GM21529 (cell line): ENCODE results near the gene ADAM11.
"Not testable (repeated sequence)": the region's sequence is repeated elsewhere in the genome, so short reads cannot be mapped to it uniquely, and the experiment has no call there.

Experiments used
- ATAC-seq: cut with Tn5 transposase; IDR thresholded peaks from one replicate; pipeline ENCODE4 v1.9.1; 2021; ENCODE audit not compliant: unreplicated experiment

The ADAM11 gene, protein sequence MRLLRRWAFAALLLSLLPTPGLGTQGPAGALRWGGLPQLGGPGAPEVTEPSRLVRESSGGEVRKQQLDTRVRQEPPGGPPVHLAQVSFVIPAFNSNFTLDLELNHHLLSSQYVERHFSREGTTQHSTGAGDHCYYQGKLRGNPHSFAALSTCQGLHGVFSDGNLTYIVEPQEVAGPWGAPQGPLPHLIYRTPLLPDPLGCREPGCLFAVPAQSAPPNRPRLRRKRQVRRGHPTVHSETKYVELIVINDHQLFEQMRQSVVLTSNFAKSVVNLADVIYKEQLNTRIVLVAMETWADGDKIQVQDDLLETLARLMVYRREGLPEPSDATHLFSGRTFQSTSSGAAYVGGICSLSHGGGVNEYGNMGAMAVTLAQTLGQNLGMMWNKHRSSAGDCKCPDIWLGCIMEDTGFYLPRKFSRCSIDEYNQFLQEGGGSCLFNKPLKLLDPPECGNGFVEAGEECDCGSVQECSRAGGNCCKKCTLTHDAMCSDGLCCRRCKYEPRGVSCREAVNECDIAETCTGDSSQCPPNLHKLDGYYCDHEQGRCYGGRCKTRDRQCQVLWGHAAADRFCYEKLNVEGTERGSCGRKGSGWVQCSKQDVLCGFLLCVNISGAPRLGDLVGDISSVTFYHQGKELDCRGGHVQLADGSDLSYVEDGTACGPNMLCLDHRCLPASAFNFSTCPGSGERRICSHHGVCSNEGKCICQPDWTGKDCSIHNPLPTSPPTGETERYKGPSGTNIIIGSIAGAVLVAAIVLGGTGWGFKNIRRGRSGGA

DNA sequence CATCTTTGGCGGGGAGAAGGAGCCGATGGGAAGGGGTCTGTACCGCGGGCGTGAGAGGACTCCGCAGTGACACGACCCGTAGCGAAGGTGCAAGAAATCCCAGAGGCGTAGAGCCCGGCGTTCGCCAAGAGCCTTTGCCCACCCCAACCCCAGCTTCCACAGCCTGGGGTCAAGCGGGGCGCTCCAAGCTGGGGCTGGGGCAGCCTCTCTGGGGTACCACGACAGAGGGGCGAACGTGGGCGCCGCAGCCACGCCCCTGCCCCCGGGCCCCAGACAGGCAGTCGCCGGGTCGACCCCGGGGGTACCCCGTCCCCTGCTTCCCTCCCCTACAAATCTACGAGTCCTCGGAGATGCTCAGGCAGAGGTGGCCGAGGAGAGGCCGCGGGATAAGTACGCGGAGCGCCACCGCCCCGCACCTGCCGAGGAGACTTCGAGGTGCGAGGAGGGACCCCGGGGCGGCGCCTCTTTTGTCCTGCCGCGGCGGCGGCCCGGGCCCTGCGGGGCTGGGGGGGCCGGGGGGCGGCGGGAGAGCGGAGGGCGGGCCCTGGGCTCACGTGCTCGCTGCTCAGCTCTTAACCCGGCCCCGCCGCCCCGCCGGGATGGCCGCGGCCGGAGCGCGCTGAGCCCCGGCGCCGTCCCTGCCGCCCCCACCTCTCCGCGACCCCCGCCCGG is at the start of gene ADAM11:
TSS of gene ADAM11 (plus strand) at position 575 of the 672 bp plus-strand sequence. CDS start 212 bp downstream, outside the sequence.
- no peak for ATAC-seq

DNA sequence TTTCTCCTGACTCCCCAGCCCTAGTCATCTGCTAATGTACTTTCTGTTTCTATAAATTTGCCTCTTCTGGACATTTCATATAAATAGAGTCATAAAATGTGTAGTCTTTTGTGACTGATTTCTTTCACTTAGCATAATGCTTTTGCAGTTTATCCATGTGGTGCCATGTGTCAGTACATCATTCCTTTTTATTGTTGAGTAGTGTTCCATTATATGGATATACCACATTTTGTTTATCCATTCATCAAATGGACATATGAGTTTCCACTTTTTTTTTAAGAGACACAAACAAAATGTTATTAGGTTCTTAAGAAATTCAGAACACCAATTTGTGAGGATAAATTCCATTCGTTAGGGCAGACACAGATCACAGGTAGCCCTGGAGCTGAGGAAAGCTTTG is 39.3 kb upstream of the ADAM11 start:
- no peak for ATAC-seq

DNA sequence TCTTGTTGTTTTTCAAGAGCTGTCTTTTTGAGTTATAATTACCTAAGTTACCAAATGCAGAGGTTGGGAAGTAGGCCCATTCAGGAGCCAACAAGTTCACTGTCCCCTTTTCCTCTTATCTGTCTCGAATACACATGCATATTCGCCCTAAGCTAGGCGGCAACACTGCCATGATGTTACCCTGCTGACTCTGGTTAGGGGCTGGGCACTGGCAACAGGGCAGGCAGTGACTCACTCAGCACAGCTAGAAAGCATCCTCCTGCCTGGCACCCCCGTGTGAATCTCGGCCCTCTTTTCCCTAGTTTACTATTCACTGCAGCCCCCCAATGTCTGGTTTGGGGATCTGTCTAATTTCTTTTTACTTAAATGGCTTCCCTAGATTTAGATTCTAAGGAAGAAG is 36.5 kb upstream of the ADAM11 start:
- ATAC-seq = no peak

DNA sequence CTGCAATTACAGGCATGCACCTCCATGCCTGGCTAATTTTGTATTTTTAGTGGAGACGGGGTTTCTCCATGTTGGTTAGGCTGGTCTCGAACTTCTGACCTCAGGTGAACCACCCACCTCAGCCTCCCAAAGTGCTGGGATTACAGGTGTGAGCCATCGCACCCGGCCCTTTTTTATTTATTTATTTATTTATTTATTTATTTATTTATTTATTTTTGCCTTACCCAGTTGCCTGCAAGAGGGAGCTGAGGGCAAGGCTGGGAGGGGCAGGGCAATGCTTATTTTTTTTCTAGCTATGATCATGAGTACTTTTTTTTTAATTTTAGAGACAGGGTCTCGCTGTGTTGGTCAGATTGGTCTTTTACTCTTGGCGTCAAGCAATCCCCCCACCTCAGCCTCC is 32.7 kb upstream of the ADAM11 start:
- not testable (repeated sequence) for ATAC-seq

DNA sequence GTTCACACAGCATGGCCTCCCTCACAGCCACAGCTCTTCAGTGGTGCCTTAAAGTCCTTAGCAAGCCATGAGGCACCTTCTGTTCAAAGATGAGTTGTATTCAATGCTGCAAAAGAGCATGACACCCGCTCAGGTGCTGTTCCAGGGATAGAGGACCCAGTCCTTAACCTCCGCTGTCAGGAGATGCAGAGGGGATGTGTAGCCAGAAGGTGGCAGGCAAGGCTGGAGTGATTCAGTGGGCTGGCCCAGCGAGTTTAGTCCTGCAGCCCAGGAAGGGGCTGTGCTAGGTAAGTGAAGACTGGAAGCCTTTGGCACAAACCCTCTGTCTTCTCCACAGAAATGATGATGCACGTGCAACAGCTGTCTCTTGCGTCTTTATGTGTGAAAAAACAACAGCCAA is 25.0 kb upstream of the ADAM11 start:
- ATAC-seq = no peak

DNA sequence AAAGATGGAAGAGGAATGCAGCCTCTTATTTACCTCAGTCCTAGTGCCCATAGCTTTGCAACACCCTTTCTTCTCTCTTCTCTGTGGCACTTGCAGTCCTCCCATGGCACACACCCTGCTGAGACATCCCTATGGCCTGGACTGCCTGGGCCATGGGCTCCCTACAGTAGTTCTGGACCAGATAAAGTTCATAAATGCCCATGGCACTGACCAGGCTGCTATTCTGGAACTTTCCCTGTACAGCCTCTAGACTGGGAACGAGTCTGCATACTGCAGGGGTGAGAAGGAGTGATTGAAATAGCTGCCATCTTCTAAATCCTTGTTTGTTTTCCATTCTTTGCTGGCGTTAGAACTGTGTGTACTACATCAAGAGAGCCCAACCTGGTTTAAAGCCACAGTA is 24.5 kb upstream of the ADAM11 start:
- ATAC-seq = no peak

DNA sequence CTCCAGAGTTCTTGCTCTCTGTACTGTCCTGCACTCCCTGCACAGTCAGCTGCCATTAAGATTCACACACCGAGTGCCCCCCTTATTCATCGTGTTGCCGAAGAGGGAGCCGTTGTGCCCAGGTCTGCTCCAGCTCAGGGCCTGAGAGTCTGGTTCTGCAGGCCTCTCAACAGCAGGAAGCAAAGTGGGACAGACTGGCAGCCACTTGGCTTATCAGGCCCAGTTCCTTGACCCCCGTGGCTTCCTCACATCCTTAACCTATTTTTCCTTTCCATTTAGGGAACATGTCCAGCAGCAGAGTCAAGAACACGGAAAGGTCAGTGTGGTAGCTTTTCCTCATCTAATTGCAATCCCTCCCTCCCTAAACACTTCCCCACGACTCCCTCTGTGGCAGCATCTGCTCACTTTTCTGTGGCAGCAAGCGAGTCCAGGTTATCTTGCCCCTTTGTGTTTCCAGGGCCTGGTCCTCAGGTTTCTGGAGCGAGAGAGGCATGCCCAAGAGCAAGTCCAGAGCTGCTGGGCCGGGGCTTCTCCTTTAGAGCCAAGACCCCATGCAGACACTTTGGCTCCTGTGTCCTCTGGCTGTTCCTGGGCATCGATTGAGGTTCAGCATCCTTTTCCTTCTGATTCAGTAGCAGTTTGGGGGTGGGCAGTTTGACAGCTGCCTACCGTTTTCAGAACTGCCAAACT is 22.1 kb upstream of the ADAM11 start:
- no peak for ATAC-seq

DNA sequence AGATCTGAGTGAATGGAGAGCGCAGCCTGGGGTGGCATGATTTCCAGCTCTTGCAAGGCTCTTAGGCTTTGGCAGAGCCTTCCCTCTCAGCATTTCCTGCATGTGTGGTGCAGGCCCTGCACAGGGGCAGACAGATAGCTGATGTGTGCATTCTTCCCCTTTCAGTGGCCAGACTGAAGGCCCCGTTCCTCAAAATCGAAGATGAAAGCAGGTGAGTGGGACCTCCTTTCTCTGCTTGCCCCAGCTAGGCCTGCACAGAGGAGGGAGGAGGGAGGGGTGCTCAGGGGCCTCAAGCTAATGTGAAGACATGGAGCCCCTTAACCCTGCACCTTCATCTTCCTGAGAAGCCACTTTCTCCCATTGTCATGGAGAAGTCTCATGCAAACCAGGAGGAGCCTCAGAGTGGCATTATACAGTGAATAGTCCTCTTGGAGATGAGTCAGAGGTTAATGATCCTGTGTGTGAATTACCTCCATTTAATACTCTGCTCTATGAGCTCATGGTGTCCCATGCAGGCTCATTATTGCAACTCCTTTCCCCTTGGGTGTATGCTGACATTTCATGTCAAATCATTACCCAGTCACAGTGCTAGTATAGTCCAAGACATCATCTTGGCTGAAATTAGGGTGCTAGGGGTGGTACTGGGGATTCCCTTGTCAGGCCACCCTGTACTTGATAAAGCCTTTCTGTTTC is 20.4 kb upstream of the ADAM11 start:
- no peak for ATAC-seq

DNA sequence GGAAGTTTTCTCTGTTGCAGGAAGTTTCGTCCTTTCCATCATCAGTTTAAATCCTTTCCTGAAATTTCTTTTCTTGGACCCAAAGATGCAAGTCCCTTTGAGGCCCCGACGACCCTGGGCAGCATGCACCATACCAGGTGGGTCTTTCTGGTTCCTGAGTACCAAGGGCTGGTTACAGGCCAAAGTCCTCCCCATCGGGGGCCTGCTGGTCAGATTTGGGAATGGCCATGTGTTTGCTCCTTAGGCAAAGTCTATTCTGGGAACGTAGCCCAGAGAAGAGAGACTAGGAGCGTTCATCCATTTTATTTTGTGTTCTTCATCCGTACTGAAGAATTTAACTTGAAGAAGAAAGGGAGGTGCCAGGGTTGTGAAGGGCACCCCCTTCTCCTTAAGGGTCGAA is 17.5 kb upstream of the ADAM11 start:
- no peak for ATAC-seq

DNA sequence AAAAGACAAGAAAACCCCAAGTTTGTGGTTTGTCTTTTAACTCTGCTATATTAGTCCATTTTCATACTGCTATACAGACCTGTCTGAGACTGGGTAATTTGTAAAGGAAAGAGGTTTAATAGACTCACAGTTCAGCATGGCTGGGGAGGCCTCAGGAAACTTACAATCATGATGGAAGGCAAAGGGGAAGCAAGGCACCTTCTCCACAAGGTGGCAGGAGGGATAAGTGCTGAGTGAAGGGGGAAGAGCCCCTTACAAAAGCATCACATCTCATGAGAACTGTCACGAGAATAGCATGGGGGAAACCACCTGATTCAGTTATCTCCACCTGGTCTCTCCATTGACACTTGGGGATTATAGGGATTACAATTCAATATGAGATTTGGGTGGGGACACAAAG is 13.5 kb upstream of the ADAM11 start:
- ATAC-seq = no peak

DNA sequence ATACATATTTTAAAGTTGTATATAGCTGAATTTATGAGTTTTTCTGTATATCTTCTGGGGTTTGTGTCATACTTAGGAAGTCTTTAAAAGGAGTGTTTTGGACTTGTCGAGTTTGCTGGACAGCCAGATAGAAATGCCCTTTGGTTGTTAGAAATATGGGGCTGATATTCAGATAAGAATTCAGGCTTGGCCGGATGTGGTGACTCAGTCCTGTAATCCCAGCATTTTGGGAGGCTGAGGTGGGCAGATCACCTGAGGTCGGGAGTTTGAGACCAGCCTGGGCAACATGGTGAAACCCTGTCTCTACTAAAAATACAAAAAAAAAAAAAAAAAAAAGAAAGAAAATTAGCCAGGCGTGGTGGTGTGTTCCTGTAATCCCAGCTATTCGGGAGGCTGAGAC is 13.1 kb upstream of the ADAM11 start:
- ATAC-seq = not testable (repeated sequence)

DNA sequence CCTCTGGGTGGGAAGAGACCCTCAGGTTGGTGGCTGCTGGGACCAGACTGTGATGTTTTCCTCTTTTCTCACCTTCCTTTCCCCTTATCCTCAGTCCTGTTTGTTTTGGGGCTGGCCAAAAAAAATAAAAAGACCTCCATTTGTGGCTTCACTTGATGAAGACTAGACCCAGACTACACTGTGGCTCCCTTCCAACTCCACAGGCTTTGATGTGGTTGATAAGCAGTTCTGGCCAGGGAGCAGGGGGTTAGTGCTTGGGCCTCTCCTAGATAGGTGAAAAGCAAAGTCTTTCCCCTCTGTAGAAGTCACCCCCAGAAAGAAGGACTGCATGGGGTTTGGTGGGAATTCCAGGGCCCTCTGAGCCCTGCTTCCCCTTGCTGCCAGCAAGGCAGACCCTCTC is 11.2 kb upstream of the ADAM11 start:
- no peak for ATAC-seq

DNA sequence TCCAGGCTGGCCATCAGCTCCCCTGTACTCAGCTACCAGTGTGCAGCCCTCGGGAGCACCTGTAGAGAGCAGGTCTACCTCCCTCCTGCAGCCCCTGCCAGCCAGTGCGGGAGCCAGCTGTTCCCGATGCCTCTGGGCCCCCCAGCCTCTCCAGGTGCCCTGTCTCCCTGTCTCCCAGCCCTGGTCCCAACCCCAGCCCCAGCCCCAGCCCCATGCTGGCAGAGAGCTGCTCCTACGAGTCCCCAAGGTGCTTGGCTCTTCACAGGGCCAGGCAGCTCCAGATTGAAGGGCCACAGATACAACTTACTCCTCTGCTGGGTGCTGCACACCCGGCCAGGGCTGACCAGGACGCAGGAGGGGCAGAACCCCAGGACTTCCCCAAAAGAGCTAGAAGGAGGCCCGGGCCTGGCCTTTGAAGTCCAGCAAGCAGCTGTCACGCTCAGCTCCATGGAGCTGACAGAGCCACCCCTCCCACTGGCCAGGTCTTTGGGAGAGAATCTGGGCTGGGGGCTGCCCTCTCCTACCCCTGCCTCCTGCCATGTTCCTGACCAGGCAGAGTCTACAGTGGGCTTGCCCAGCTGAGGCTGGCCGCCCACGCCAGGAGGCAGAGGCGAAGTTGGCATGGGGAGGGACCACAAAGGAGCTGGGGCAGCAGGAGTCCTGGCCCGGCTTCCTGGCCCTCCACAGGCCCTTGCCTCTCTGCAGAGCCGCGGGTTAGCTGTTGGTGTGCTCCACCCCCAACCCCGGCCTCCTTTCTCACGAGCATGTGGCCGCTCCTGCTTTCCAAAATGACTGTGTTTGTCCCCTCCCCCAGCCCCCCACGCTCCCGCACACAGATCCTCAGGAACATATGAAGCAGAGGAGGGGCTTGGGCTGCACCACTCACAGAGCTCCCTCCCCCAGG is 9.5 kb upstream of the ADAM11 start:
- ATAC-seq = no peak

DNA sequence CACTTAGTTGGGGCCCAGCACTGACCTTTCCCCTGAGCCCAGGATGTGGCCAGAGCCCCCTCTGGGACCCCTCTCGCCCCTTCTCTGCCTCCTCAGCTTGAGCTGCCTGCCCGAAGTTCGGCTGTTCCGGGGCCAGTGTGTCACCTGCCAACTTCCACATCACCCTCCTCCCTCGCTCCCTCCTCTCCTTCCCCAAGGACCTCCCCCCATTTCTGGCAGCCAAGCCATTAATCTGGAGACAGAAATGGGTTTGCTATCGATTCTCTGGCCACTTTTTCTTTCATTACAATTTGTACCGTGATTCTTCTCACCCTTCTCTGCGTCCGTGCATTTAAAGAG is 8.8 kb upstream of the ADAM11 start:
- ATAC-seq = no peak

DNA sequence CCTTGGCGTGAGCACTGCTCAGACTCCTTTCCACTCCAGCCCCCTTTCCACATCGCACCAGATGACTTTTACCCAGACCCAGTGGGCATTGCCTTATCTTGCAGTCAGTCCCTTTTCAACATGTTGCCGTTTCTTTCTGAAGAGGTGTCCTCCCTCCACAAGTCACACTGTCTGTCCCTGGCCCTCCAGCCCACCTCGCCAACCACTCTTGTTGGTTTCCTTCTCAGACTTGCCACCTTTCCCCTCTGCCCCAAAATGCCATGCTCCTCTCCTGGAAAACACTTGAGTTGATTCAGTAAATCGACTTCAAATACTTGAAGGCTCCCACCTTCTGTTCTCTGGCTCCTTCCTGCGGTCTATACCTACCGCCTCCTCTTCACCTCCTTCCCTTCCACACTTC is 7.5 kb upstream of the ADAM11 start:
- no peak for ATAC-seq

DNA sequence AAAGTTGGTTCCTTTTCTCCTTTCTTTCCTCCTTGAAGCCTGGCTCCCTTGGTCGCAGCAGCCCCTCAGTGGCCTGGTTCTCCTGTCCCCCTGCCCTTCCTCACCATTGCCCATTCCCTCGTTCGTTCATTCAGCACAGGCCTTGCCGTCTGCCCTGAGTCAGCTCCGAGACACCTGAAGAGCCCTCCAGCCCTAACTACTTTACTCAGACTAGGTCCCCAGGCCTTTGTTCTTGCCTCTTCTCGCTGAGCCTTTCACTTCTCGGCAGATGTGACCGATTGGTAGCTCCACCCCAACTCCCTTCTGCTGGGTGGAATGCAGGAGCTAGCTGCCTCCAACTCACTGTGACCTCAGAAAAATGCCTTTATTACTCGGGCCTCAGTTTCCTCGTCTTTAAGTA is 7.0 kb upstream of the ADAM11 start:
- no peak for ATAC-seq

DNA sequence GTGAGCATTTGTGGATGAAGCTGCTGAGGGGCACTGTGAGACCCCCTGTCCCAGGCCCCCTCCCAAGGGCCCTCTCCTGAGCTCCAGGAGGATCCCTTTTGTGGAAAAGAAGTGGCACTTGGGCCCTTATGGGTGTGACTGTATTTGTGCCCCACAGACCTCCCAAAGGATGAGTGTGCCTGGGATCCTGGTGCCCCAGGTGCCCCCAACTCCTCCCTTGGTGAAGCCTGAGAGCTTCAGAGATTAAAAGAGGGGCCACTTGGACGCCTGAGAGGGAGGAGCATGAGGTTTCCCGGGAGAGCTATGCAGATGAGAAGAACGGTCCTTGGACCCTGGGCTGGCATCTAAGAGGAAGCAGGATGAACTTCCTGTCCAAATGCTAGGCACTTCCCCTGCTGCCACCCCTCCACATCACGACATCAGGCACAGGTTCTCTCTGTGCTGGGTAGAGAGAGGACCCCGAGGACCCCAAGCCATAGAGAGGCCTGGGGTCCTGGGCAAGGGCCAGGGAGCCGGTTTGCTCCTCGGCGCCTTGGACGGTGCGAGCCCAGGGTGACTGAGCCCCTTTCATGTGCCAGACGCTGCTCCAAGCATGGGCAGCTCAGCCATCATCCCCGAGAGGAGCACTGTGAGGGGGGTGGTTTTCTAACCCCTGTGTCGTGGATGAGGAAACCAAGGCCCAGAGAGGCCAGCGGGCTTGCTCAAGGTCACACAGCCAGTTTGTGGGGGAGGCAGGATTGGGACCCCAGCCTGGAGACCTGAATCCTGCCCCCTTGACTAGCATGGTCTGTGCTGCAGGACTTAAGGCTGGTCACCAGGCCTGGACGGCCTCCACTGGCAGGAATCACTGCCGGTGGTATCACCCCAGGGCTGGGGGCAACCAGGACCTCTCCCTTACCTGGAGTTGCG is 5.6 kb upstream of the ADAM11 start:
- no peak for ATAC-seq

DNA sequence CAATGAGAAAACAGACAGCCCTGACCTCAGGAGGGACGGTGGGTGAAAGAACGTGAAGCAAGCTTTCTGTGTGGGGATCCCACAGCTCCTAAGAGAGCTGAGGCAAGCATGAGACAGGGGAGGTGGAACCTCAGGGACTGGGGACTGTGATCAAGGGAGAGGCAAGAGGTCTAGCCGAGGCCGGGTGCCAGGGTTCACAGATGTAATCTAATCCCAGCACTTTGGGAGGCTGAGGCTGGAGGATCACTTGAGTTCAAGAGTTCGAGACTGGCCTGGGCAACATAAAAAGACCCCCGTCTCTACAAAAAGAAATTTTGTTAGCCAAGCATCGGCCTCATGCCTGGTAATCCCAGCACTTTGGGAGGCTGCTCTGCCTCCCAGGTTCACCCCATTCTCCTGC is 4.5 kb upstream of the ADAM11 start:
- no peak for ATAC-seq

DNA sequence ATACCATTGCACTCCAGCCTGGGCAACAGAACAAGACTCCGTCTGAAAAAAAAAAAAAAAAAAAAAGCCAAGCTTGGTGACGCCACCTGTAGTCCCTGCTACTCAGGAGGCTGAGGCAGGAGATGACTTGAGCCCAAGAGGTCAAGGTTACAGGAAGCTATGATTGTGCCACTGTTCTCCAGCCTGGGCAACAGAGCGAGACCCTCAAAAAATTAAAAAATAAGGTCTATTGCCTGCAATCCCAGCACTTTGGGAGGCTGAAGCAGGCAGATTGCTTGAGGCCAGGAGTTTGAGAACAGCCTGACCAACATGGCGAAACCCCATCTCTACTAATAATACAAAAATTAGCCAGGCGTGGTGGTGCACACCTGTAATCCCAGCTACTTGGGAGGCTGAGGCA is 3.6 kb upstream of the ADAM11 start:
- ATAC-seq = not testable (repeated sequence)
